Islet precursor cell (in vitro differentiated cells): ENCODE results near the gene APBA1.
"Not testable (repeated sequence)": the region's sequence is repeated elsewhere in the genome, so short reads cannot be mapped to it uniquely, and the experiment has no call there.

Experiments
- DNase-seq: peaks from one replicate; pipeline ENCODE4 v3.0.0-alpha.2; 2018

Gene APBA1

DNA sequence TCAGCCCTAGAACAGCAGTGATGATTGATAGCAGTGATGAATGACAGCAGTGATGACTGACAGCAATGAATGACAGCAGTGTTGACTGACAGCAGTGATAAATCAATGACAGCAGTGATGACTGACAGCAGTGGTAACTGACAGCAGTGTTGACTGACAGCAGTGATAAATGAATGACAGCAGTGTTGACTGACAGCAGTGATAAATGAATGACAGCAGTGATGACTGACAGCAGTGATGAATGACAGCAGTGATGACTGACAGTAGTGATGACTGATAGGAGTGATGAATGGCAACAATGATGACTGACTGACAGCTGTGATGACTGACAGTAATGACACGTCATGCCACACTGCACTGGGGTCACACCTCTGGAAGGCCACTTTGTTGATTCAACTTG is 240.4 kb downstream of the APBA1 start:
- no peak for DNase-seq

DNA sequence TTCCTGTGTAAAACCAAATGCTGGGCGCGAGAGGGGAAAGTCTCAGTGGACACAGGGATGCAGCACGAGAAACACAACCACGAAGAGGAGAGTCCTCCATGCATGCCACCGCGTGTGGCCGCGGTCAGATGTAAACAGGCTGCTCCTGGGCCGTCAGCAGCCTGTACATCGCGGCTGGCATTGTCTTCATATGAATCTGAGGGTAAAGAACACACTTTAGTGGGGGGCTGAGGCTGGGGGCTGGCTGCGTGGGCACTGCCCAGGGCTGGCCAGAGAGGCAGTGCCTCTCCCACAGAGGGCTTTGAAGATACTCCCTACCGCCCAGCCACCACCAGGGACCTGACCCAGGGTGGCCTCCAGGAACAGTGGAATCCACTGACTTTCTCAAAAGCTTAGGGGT is 241.0 kb downstream of the APBA1 start:
- DNase-seq, result no peak

GRCh38 chr9:69430206-69430605 is 242.0 kb downstream of the APBA1 start:
- DNase-seq, result no peak

DNA sequence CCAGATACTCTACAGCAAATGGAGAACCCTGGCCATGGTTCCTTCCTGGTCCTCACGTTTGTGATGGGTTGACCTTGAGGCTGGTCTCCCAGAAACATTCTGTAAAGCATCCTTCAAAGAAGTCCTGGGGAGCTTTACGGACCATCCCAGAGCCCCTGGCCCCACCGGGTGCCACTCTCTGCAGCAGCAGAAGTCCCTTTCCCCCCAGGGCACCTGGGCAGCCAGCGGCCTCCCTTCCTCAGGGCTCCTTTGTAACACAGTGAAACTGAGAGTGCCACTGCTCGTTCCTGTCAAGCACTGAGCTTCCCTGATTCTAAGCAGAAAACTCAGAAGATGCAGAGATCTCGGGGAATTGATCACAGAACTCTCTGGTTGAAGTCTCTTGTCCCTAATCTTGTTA is 242.9 kb downstream of the APBA1 start:
- no peak for DNase-seq

DNA sequence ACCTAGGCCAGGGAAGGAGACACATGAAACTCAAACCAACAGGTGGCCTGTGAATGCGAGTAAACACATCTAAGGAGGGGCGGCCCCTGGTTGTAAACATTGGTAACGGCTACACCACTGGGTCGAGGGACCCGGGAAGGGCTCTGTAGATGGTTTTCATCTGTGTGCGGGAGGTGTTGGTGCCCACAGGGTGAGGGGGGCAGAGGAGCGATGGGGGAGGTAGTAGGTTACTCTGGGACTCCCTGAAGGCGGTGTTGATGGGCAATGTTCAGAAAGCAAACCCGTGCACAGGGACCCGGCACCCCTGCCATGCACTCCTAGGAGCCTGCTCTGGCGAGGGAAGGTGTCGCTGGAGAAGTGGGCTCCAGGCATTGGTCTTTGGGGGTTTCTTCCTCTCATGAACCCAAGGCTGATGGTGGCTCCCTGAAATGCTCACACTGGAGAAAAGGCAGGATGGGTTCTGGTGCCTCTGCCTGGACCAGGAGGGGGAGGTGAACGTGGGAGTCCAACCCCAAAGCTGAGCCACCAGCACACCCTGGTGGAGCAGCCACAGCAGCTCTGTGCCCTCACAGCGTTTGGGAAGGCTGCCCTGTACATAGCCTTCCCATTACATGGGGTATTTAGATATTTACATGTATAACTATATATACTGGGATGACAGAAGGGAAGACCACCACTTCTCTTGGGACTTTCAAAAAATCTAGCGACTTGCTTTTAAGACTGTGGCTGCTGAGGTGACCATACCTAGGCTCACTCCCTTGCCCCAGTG is 244.0 kb downstream of the APBA1 start:
- no peak for DNase-seq

- no peak for DNase-seq
Measured at GRCh38 chr9:69427286-69427685, 244.9 kb downstream of the APBA1 start.

DNA sequence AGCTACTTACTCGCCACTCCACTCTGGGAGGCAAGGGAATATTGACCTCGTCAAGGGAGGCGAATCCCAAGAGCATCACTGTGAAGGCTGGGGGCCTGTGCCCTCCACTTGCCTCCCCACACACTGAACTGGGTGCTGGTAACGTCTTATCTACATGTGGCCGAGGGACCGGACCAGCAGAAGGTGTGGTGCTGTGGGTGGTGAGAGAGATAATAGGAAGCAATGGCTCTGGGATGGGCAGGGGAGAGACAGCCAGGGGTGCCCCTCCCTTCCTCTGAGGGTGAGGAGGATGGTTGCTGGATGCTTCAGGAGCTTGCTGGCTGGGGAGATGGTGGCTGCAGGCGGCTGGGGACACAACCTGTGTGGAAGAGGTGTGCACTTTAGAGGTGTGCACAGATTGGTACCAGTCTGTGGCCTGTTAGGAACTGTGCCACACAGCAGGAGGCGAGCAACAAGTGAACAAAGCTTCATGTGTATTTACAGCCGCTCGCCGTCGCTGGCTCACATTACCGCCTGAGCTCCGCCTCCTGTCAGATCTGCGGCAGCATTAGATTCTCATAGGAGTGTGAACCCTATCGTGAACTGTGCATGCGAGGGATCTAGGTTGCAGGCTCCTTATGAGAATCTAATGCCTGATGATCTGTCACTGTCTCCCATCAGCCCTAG is 246.9 kb downstream of the APBA1 start:
- no peak for DNase-seq

- peak; percentile 75 for DNase-seq
Measured at GRCh38 chr9:69421908-69422801, 250.0 kb downstream of the APBA1 start.

DNA sequence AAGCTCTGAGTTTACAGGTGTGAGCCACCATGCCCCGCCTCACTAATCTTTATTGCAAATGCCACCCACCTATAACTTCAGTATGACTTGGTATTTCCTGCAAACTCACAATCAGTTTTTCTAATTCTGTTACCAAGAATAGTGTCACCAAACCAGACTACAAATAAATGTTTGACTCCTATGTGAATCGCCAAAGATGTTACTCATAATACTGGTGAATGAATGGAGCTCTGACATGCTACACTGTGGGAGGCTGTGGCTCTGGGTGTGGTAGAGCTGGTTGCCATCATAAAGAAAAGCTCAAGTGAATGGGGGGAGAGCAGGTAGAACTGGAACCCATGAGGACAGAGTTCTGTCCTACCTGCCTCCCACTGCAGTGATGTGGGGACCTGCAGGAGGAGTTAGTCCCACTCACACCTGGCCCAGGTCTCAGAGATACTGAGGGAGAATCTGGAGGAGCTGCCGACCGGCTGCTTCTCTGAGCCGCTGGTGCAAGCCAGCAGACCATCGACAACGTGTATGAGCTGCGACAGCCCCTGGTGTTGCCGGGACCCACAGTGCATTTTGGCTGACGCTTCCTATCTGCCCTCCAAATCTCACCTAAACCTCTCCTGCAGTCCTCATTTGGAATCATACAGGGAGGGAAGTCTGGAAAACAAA is 251.4 kb downstream of the APBA1 start:
- no peak for DNase-seq

- peak; percentile 93 for DNase-seq
Measured at GRCh38 chr9:69412741-69413150, 259.4 kb downstream of the APBA1 start.

DNA sequence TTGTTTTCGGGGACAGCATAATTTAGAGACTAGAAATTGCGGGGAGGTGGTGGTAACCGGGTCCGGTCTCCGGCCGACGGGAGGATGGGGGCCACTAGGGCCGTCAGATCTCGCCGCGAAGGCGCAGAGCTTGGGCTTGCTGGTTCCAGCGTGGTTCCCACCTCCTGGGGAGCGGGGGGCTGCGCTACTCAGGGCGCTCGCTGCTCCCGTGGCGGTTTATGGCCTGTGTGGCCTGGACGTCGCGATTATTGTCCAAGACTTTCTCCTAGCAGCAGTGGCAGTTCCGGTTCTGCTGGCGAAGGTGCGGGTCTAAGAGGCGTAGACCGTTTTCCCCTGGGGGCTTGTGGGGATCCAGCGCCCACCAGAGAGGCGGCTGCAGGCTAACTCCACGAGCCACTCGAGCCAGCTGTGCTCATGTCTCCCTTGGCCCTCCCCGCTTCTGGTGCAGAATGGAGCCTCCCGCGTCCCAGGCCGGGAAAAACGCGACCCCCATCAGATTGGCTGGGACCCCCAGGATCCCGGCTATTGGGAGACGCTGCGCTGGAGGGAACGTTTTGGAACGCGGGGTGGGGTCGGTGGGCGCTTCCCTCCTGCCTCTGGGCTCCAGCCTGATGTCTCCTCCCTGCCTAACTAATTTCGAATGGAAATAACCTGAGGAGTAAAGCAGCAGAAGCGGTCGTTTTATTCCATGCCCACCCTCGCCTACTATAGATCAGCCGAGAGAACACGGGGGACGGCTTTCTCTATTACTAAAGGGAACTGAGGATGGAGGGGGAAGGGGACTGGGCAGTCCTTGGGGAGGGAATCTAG is 260.0 kb downstream of the APBA1 start:
- no peak for DNase-seq

- DNase-seq, result no peak
Measured at GRCh38 chr9:69411246-69411645, 260.9 kb downstream of the APBA1 start.

GRCh38 chr9:69409936-69410335 is 262.2 kb downstream of the APBA1 start:
- DNase-seq, result not testable (repeated sequence)

DNA sequence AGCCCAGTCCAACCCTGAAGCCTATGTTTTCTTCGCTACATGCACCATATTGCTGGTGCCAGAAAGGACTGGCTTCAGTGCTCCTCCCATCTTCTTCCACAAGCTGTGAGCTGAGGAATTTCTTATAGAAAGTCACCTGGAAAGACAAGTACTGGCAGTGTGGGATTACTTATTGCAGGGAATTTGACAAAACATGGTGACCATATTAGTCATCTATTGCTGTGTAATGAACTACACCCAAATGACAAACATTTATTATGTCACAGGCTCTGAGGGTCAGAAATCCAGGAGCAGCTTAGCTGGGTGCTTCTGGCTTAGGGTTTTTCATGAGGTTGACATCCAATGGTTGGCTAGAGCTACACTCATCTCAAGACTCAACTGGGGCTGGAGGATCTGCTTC is 271.7 kb downstream of the APBA1 start:
- no peak for DNase-seq

GRCh38 chr9:69397384-69398214 is 274.6 kb downstream of the APBA1 start:
- DNase-seq, result no peak

DNA sequence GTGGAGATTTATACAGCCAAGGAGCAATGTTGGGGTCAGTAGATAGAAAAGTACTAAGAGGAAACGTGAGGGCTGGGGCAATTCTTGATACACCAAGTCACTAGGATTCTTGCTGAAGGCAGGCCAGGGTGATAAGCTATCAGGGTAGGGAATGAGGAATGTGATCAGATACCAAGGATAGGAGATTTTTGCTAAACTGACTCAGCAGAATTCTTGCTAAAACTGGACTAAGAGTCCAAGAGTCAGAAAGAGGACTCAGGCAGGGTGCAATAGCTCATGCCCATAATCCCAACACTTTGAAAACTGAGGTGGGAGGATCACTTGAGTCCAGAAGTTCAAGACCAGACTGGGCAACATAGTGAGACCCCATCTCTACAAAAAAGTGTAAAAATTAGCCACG is 275.4 kb downstream of the APBA1 start:
- DNase-seq, result no peak

DNA sequence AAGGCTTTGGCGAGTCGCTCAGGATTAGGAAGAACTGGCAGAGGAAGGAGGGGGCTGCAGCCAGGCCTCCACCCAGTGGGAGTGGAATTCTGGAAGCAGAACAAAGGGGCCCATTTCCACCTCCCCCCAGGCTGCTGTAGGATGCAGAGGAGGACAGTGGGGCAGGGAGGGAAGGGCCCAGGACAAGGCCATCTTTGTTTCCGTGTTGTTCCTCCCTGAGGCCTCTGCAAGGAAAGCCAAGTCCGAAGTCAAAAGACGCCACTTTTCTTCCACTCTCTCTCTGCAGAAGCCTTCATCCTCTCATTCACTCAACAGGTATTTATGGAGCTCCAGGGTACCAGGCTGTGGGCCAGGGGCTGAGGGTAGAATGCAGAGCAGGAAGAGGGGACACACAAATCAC is 276.5 kb downstream of the APBA1 start:
- no peak for DNase-seq

GRCh38 chr9:69393425-69393824 is 278.7 kb downstream of the APBA1 start:
- no peak for DNase-seq

DNA sequence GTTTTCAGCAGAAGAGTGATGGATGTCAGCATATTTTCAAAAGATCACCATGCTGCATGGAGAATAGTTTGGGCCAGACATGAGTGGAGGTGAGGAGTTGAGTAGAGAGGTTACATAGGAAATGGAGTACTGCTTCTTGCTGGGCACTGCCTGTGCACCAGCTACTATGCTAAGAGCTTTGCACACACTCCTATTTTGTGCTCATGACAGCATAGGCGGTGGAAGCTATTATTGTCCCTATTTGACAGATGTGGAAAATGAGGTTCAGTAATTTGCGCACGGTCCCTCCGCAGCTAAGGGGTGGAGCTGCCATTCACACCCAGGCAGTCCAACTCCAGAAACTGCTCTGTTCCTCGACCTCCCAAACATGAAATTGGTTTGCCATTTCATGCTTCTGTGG is 279.3 kb downstream of the APBA1 start:
- no peak for DNase-seq

DNA sequence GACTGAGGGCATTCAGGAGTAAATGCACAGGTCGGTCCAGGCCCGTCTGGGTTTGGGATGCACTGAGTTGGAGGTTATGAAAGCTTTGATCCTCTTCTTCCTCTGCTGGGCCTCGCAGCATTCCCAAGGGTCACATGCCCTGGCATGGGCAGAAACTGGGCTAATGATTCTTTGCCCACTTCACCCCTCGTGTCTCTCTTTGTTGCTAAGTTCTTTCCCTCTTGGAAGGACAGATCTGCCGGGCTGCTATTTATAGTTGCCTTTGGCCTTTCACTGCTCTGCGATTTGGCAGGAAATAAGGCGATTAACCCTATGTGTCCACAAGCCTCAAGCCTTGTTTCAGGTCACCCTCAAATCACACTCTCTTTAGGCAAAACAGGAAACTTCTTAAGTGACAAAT is 280.2 kb downstream of the APBA1 start:
- no peak for DNase-seq

DNA sequence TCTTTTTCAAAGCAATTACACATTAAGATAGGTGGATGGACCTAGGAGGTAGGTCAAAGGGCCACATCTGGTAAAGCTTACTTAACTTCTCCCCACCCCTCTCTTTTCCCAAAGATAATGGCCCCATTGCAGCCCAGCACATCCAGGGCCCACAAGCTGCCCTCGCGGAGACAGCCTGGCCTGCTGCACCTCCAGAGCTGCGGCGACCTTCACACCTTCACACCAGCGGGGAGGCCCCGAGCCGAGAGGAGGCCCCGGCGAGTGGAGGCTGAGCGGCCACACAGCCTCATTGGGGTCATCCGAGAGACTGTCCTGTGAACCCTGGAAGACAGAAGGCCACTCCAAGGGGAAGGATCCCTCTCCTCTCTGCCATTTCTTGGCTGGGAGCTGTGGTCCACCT is 280.7 kb downstream of the APBA1 start:
- no peak for DNase-seq
